ENCODE results near the gene CAPN5. TPM values are rescaled to one million over a fixed set of nuclear protein-coding genes. Genes with fewer than 3 reads are reported as not detected.

CAPN5 gene
- polyA plus RNA-seq, 3 donors: 0.28 to 0.83 (median 0.62) TPM

GRCh38 chr11:77158041-77158695 is 91.4 kb downstream of the CAPN5 start:
- H3K9ac ChIP-seq (ENCODE audit: insufficient read depth, low read length, poor library complexity, severe bottlenecking): no peak overlapping the region
- WGBS (ENCODE audit: insufficient coverage): 94% methylated on average over 15 of the region's 19 CpGs
- intact Hi-C loops (cut with micrococcal nuclease): no loop called here

GRCh38 chr11:77159219-77159936 is 92.6 kb downstream of the CAPN5 start:
- H3K27me3 Mint-ChIP-seq (ENCODE audit: low read depth in 3 of 3): peaks cover 2 to 5% (median 2%) of the 10 kb centered on the region in 3 donors
- H3K9me3 ChIP-seq (replicated peaks in 1 of 2; ENCODE audit: control insufficient read depth in 1 of 2, insufficient read depth in 1 of 2, low read length in 2 of 2): no peaks in the 10 kb centered on the region
- no peaks in the 10 kb centered on the region for H3K79me2 ChIP-seq (ENCODE audit: insufficient read depth, low read length)
- 38% methylated on average over 1 of the region's 4 CpGs for WGBS (ENCODE audit: insufficient coverage)
- DNase-seq: no peak
- H3K4me3 ChIP-seq (replicated peaks in 1 of 3; ENCODE audit: low read depth in 2 of 3, low read length in 3 of 3): no peak overlapping the region
- H3K27me3 ChIP-seq (ENCODE audit: control insufficient read depth in 2 of 2, insufficient read depth in 2 of 2, low read length in 2 of 2): no peaks in the 10 kb centered on the region
- H3K36me3 ChIP-seq (replicated peaks in 1 of 2; ENCODE audit: control insufficient read depth in 1 of 2, insufficient read depth in 2 of 2, low read length in 2 of 2): no peaks in the 10 kb centered on the region
- no peaks in the 10 kb centered on the region for H3K36me3 Mint-ChIP-seq
- no peaks in the 10 kb centered on the region for H3K4me1 ChIP-seq (ENCODE audit: control insufficient read depth in 1 of 2, insufficient read depth in 2 of 2, low read length in 2 of 2)
- H3K4me1 Mint-ChIP-seq: no peaks in the 10 kb centered on the region
- no peak overlapping the region for H2AFZ ChIP-seq (ENCODE audit: insufficient read depth, low read depth, low read length, poor library complexity, severe bottlenecking)
- H3K9me3 Mint-ChIP-seq: peaks cover 0 to 3% (median 0%) of the 10 kb centered on the region in 7 donors
- no peak overlapping the region for H3K27ac Mint-ChIP-seq
- TF ChIP-seq CTCF (IDR thresholded peaks at IDR 0.05): no peak
- no peaks in the 10 kb centered on the region for H4K20me1 ChIP-seq (ENCODE audit: insufficient read depth, low read length)
- intact Hi-C loops (cut with micrococcal nuclease): no loop called here
- no peak overlapping the region for H3K4me2 ChIP-seq (replicated peaks; ENCODE audit: extremely low read depth, low read length, poor library complexity, severe bottlenecking)
- H3K9ac ChIP-seq (ENCODE audit: insufficient read depth, low read length, poor library complexity, severe bottlenecking): no peak overlapping the region
- H3K27ac ChIP-seq (ENCODE audit: low read depth in 1 of 2, low read length in 2 of 2): no peak overlapping the region
- H3K4me3 Mint-ChIP-seq: no peak overlapping the region

More at GRCh38 chr11:77158041-77158695, 91.4 kb downstream of the CAPN5 start:
- Histone ChIP-seq H3K4me1 (ENCODE audit: control insufficient read depth in 1 of 2, insufficient read depth in 2 of 2, low read length in 2 of 2) (no peaks in the 10 kb centered on the region), H3K27ac (ENCODE audit: low read depth in 1 of 2, low read length in 2 of 2) (no peak overlapping the region), H3K27me3 (ENCODE audit: control insufficient read depth in 2 of 2, insufficient read depth in 2 of 2, low read length in 2 of 2) (no peaks in the 10 kb centered on the region), H3K9me3 (replicated peaks in 1 of 2; ENCODE audit: control insufficient read depth in 1 of 2, insufficient read depth in 1 of 2, low read length in 2 of 2) (no peaks in the 10 kb centered on the region), H3K36me3 (replicated peaks in 1 of 2; ENCODE audit: control insufficient read depth in 1 of 2, insufficient read depth in 2 of 2, low read length in 2 of 2) (no peaks in the 10 kb centered on the region), H3K79me2 (ENCODE audit: insufficient read depth, low read length) (no peaks in the 10 kb centered on the region), H3K4me2 (replicated peaks; ENCODE audit: extremely low read depth, low read length, poor library complexity, severe bottlenecking) (no peak overlapping the region), H2AFZ (ENCODE audit: insufficient read depth, low read depth, low read length, poor library complexity, severe bottlenecking) (no peak overlapping the region), H4K20me1 (ENCODE audit: insufficient read depth, low read length) (no peaks in the 10 kb centered on the region), H3K4me3 (replicated peaks in 1 of 3; ENCODE audit: low read depth in 2 of 3, low read length in 3 of 3) (no peak overlapping the region)
- H3K9me3 Mint-ChIP-seq: peaks cover 0 to 3% (median 0%) of the 10 kb centered on the region in 7 donors
- H3K36me3 Mint-ChIP-seq: no peaks in the 10 kb centered on the region
- no peak overlapping the region for H3K27ac Mint-ChIP-seq
- H3K4me3 Mint-ChIP-seq: no peak overlapping the region
- peaks cover 2 to 9% (median 5%) of the 10 kb centered on the region in 3 donors for H3K27me3 Mint-ChIP-seq (ENCODE audit: low read depth in 3 of 3)
- no peak for TF ChIP-seq CTCF (IDR thresholded peaks at IDR 0.05)
- H3K4me1 Mint-ChIP-seq: peaks cover under 1% of the 10 kb centered on the region
- DNase-seq: no peak
